SU-DHL-6 (cell line): ENCODE results near the gene IRF8.

Experiments used
- H2AFZ ChIP-seq: fragments of 200-600 bp; sonication (generic); 2 replicates; pipeline ENCODE4 v1.6.1; 2014; ENCODE audit warnings: low read depth, mild to moderate bottlenecking, moderate library complexity, mixed read lengths, antibody characterized with exemption, low read length; ENCODE audit not compliant: severe bottlenecking
- H3F3A ChIP-seq: fragments of 200-600 bp; shearing (Covaris generic); 2 replicates; pipeline ENCODE4 v1.6.0; 2016; ENCODE audit warnings: antibody characterized with exemption, mild to moderate bottlenecking; ENCODE audit not compliant: insufficient read depth
- H3K27ac ChIP-seq: fragments of 200-600 bp; sonication (generic); 2 replicates; pipeline ENCODE4 v1.5.1; 2016; ENCODE audit warnings: low read depth, mild to moderate bottlenecking, low read length, moderate library complexity, mixed read lengths
- H3K27me3 ChIP-seq: fragments of 200-600 bp; sonication (generic), shearing (Covaris generic); 2 replicates; pipeline ENCODE4 v1.6.0; 2014; ENCODE audit warnings: mild to moderate bottlenecking, low read length
- H3K36me3 ChIP-seq: fragments of 200-600 bp; sonication (generic); 2 replicates; pipeline ENCODE4 v1.6.1; 2014; ENCODE audit warnings: mild to moderate bottlenecking, low read length, mixed read lengths
- H3K4me2 ChIP-seq: fragments of 300-600, 200-600 bp; shearing (Covaris generic), sonication (generic); 2 replicates; pipeline ENCODE4 v1.6.0; 2014; ENCODE audit warnings: low read length, low read depth, mild to moderate bottlenecking; ENCODE audit not compliant: poor library complexity, severe bottlenecking
- H3K4me3 ChIP-seq: fragments of 200-600 bp; sonication (generic); 2 replicates; pipeline ENCODE4 v1.5.1; 2014; ENCODE audit warnings: antibody characterized with exemption, low read length, mild to moderate bottlenecking, mixed read lengths; ENCODE audit not compliant: insufficient read depth, poor library complexity, severe bottlenecking
- H3K79me2 ChIP-seq: fragments of 200-600 bp; sonication (generic); 2 replicates; pipeline ENCODE4 v1.6.1; 2014; ENCODE audit warnings: mild to moderate bottlenecking, low read length, moderate library complexity; ENCODE audit not compliant: insufficient read depth
- H3K9ac ChIP-seq: fragments of 200-600 bp; sonication (generic); 2 replicates; pipeline ENCODE4 v1.7.0; 2014; ENCODE audit warnings: mild to moderate bottlenecking, low read length
- H3K9me2 ChIP-seq: fragments of 200-600 bp; sonication (generic); replicated peaks from 2 replicates; pipeline ENCODE4 v1.6.1; 2014; ENCODE audit warnings: low read length; ENCODE audit not compliant: insufficient read depth
- H3K9me3 ChIP-seq: fragments of 200-600 bp; sonication (generic); 2 replicates; pipeline ENCODE4 v1.6.1; 2014; ENCODE audit warnings: low read length, mixed read lengths; ENCODE audit not compliant: insufficient read depth
- H4K20me1 ChIP-seq: fragments of 200-600 bp; sonication (generic); 2 replicates; pipeline ENCODE4 v1.6.1; 2014; ENCODE audit warnings: low read depth, mild to moderate bottlenecking, antibody characterized with exemption, low read length, moderate library complexity, mixed read lengths
- CTCF ChIP-seq: fragments of 200-600 bp; sonication (generic); IDR thresholded peaks from one replicate; pipeline ENCODE4 v1.5.1; 2017; ENCODE audit warnings: antibody characterized with exemption, mild to moderate bottlenecking, low read length, moderate library complexity; ENCODE audit not compliant: insufficient read depth, poor library complexity, severe bottlenecking
- EZH2phosphoT487 ChIP-seq: fragments of 200-600 bp; sonication (generic), shearing (Covaris generic); conservative IDR thresholded peaks from 2 replicates; pipeline ENCODE4 v1.6.1; 2018; ENCODE audit warnings: mild to moderate bottlenecking, antibody characterized with exemption, low read length, moderate library complexity, mixed read lengths

IRF8 gene

GRCh38 chr16:85864965-85865364 is 34.0 kb upstream of the IRF8 start:
- no peaks in the 10 kb centered on the region for H3K9me2 ChIP-seq
- no peaks in the 10 kb centered on the region for H3K9me3 ChIP-seq

GRCh38 chr16:85867189-85867588 is 31.8 kb upstream of the IRF8 start:
- no peaks in the 10 kb centered on the region for H3K9me2 ChIP-seq
- no peaks in the 10 kb centered on the region for H3K9me3 ChIP-seq
- H3K27ac ChIP-seq: no peak overlapping the region
- H3K4me3 ChIP-seq: no peak overlapping the region
- H3K27me3 ChIP-seq: no peaks in the 10 kb centered on the region
- H3K79me2 ChIP-seq: no peaks in the 10 kb centered on the region
- no peaks in the 10 kb centered on the region for H3F3A ChIP-seq
- no peaks in the 10 kb centered on the region for H4K20me1 ChIP-seq
- H3K9ac ChIP-seq: no peak overlapping the region
- no peak overlapping the region for H2AFZ ChIP-seq
- TF ChIP-seq CTCF (no peak), EZH2phosphoT487 (no peak)
- no peaks in the 10 kb centered on the region for H3K36me3 ChIP-seq
- H3K4me2 ChIP-seq: no peak overlapping the region

More at GRCh38 chr16:85864965-85865364, 34.0 kb upstream of the IRF8 start:
- Histone ChIP-seq H4K20me1 (no peaks in the 10 kb centered on the region), H3K4me2 (no peak overlapping the region), H3K27me3 (no peaks in the 10 kb centered on the region), H3K9ac (no peak overlapping the region), H2AFZ (no peak overlapping the region), H3K79me2 (no peaks in the 10 kb centered on the region), H3K27ac (no peak overlapping the region), H3F3A (no peaks in the 10 kb centered on the region), H3K4me3 (no peak overlapping the region), H3K36me3 (no peaks in the 10 kb centered on the region)
- TF ChIP-seq CTCF: no peak
- TF ChIP-seq EZH2phosphoT487: no peak

- no peaks in the 10 kb centered on the region for H3K9me2 ChIP-seq
- H3K4me3 ChIP-seq: no peak overlapping the region
- TF ChIP-seq EZH2phosphoT487 (no peak), CTCF (no peak)
- no peaks in the 10 kb centered on the region for H3K79me2 ChIP-seq
- no peaks in the 10 kb centered on the region for H3K27me3 ChIP-seq
- H2AFZ ChIP-seq: no peak overlapping the region
- H3F3A ChIP-seq: no peaks in the 10 kb centered on the region
- H3K36me3 ChIP-seq: no peaks in the 10 kb centered on the region
- no peak overlapping the region for H3K27ac ChIP-seq
- H3K9me3 ChIP-seq: no peaks in the 10 kb centered on the region
- no peak overlapping the region for H3K4me2 ChIP-seq
- no peak overlapping the region for H3K9ac ChIP-seq
- H4K20me1 ChIP-seq: no peaks in the 10 kb centered on the region
Observed at GRCh38 chr16:85868495-85868894, 30.5 kb upstream of the IRF8 start.

- H3K9me3 ChIP-seq: no peaks in the 10 kb centered on the region
- H4K20me1 ChIP-seq: no peaks in the 10 kb centered on the region
- no peaks in the 10 kb centered on the region for H3K36me3 ChIP-seq
- no peaks in the 10 kb centered on the region for H3K27me3 ChIP-seq
- no peak overlapping the region for H3K27ac ChIP-seq
- H3K4me3 ChIP-seq: no peak overlapping the region
- H3K79me2 ChIP-seq: no peaks in the 10 kb centered on the region
- no peaks in the 10 kb centered on the region for H3F3A ChIP-seq
- TF ChIP-seq EZH2phosphoT487: no peak
- H3K9ac ChIP-seq: no peak overlapping the region
- no peak overlapping the region for H3K4me2 ChIP-seq
- H2AFZ ChIP-seq: no peak overlapping the region
- no peaks in the 10 kb centered on the region for H3K9me2 ChIP-seq
Observed at GRCh38 chr16:85869206-85869605, 29.8 kb upstream of the IRF8 start.
